Erythroblast (primary cell): ENCODE measurements around the gene FRMD4A.

Experiments
- GATA1 ChIP-seq: IDR thresholded peaks from 2 replicates; pipeline ENCODE4 v1.6.1; 2011; ENCODE audit warnings: low read depth, mild to moderate bottlenecking, control low read depth, low read length, moderate library complexity
- POLR2A ChIP-seq: IDR thresholded peaks from 2 replicates; pipeline ENCODE4 v1.6.1; 2011; ENCODE audit warnings: mild to moderate bottlenecking, low read length

DNA sequence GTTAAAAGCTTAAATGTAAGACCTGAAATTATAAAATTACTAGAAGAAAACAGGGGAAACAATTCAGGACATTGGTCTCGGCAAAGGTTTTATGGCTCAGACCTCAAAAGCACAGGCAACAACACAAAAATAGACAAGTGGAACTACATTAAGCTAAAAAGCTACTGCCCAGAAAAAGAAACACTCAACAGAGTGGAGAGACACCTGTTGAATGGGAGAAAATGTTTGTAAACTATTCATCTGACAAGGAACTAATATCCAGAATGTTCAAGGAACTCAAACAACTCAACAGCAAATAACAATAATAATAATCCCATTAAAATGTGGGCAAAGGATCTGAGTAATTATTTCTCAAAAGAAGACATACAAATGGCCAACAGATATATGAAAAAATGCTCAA is 170.4 kb downstream of the FRMD4A start:
- TF ChIP-seq POLR2A = no peak
- TF ChIP-seq GATA1 = no peak
